Keratinocyte (primary cell): ENCODE measurements around the gene CCDC7. TPM values are rescaled to one million over a fixed set of nuclear protein-coding genes. Genes with fewer than 3 reads are reported as not detected.

Experiments
- DNase-seq: peaks from one replicate; pipeline ENCODE4 v3.0.0-alpha.2; 2011; ENCODE audit warnings: low read depth, missing footprints, low spot score
- FAIRE-seq: peaks from 2 replicates; lab custom pipeline; 2011; peaks lifted over from hg19 to GRCh38; lab: Jason Lieb, UNC
- H2AFZ ChIP-seq: 2 replicates; pipeline ENCODE4 v1.6.0; 2012; ENCODE audit warnings: low read length, control low read depth, inconsistent platforms; ENCODE audit not compliant: control insufficient read depth
- H3K27ac ChIP-seq: 2 replicates; pipeline ENCODE4 v1.5.1; 2011; ENCODE audit warnings: low read length; ENCODE audit not compliant: control insufficient read depth, insufficient read depth
- H3K27me3 ChIP-seq: 3 replicates; pipeline ENCODE4 v1.6.0; 2011; ENCODE audit warnings: low read length; ENCODE audit not compliant: control insufficient read depth, insufficient read depth; ENCODE audit errors: extremely low read depth
- H3K36me3 ChIP-seq, 2 experiments: 2 replicates in 1 of 2; 3 replicates in 1 of 2; pipeline ENCODE4 v1.5.1; 2011; ENCODE audit warnings: low read length in 2 of 2, mild to moderate bottlenecking in 1 of 2; ENCODE audit not compliant: control insufficient read depth in 2 of 2, insufficient read depth in 2 of 2; ENCODE audit errors: extremely low read depth in 1 of 2
- H3K4me1 ChIP-seq: 3 replicates; pipeline ENCODE4 v1.5.1; 2011; ENCODE audit warnings: low read length; ENCODE audit not compliant: control insufficient read depth, insufficient read depth; ENCODE audit errors: extremely low read depth
- H3K4me2 ChIP-seq: 3 replicates; pipeline ENCODE4 v1.6.0; 2011; ENCODE audit warnings: low read depth, low read length; ENCODE audit not compliant: control insufficient read depth, insufficient read depth; ENCODE audit errors: extremely low read depth
- H3K4me3 ChIP-seq, 3 experiments: fragments of 200-600 bp in 1 of 3; sonication (generic) in 1 of 3; 2 replicates in 2 of 3; 3 replicates in 1 of 3; pipeline ENCODE4 v1.5.1; 2011 to 2016; ENCODE audit warnings: low read length in 3 of 3, mild to moderate bottlenecking in 3 of 3, control low read depth in 2 of 3, inconsistent platforms in 1 of 3, low read depth in 1 of 3, mixed read lengths in 1 of 3, mixed run types in 1 of 3, moderate library complexity in 1 of 3; ENCODE audit not compliant: control insufficient read depth in 2 of 3, insufficient read depth in 2 of 3; ENCODE audit errors: extremely low read depth in 1 of 3
- H3K79me2 ChIP-seq: 2 replicates; pipeline ENCODE4 v1.6.0; 2012; ENCODE audit warnings: low read length; ENCODE audit not compliant: control insufficient read depth, insufficient read depth
- H3K9ac ChIP-seq: 3 replicates; pipeline ENCODE4 v1.6.0; 2011; ENCODE audit warnings: low read length; ENCODE audit not compliant: control insufficient read depth, insufficient read depth; ENCODE audit errors: extremely low read depth
- H3K9me1 ChIP-seq: 3 replicates; pipeline ENCODE4 v1.6.0; 2011; ENCODE audit warnings: low read length; ENCODE audit not compliant: control insufficient read depth, insufficient read depth; ENCODE audit errors: extremely low read depth
- H3K9me3 ChIP-seq: 2 replicates; pipeline ENCODE4 v1.5.1; 2012; ENCODE audit warnings: low read depth, low read length; ENCODE audit not compliant: control insufficient read depth
- H4K20me1 ChIP-seq: 3 replicates; pipeline ENCODE4 v1.6.0; 2011; ENCODE audit warnings: low read length; ENCODE audit not compliant: control insufficient read depth, insufficient read depth; ENCODE audit errors: extremely low read depth
- CTCF ChIP-seq, 3 experiments: IDR thresholded peaks in 1 of 3; conservative IDR thresholded peaks in 1 of 3; optimal IDR thresholded peaks in 1 of 3; 2 replicates in 2 of 3; 3 replicates in 1 of 3; pipeline versions ENCODE3 to v1.5.1; 2011; ENCODE audit warnings: low read length in 3 of 3, mild to moderate bottlenecking in 3 of 3, moderate library complexity in 2 of 3, control low read depth in 1 of 3, inconsistent platforms in 1 of 3; ENCODE audit not compliant: insufficient read depth in 2 of 3; ENCODE audit errors: extremely low read depth in 1 of 3
- EZH2 ChIP-seq: IDR thresholded peaks from one replicate; pipeline ENCODE4 v1.6.1; 2012; ENCODE audit warnings: inconsistent platforms, mild to moderate bottlenecking, low read length, moderate library complexity
- dilution Hi-C: fragments of 300-500 bp; cut with MboI; formaldehyde crosslinking; loops from one replicate; pipeline ENCODE4 v1.7.0; 2020; ENCODE audit warnings: low sequenced_read_pairs; ENCODE audit not compliant: extremely low pct_ligation_motif_present
- polyA plus RNA-seq, 5 experiments: library from polyadenylated mRNA; depleted of rRNA in 3 of 5; stranded (reverse) in 3 of 5; stranded (forward) in 1 of 5; unstranded in 1 of 5; fragments of >200 nt; gene quantifications; 1 replicate in 1 of 5; 2 replicates in 3 of 5; 3 replicates in 1 of 5; pipeline versions ENCODE4 v1.2.1 to v1.2.3, GENCODE V29; 2011 to 2012; ENCODE audit warnings: missing spikeins in 2 of 5, low read depth in 1 of 5, low replicate concordance in 1 of 5

CCDC7 gene
- polyA plus RNA-seq, 1 donor (not counting 4 experiments of a cell fraction or from before 2014, with no cell fraction given) = 1.1 TPM

- dilution Hi-C loops = no loop called here
- FAIRE-seq (no peak), DNase-seq (no peak)
- Histone ChIP-seq H3K9ac (no peak overlapping the region), H3K9me3 (no peaks in the 10 kb centered on the region), H3K27me3 (no peaks in the 10 kb centered on the region), H3K9me1 (no peaks in the 10 kb centered on the region), H3K4me1 (peaks cover 12% of the 10 kb centered on the region), H3K4me2 (no peak overlapping the region), H3K27ac (no peak overlapping the region), H3K79me2 (no peaks in the 10 kb centered on the region), H3K36me3 (no peaks in the 10 kb centered on the region), H3K4me3 (no peak overlapping the region), H2AFZ (no peak overlapping the region), H4K20me1 (no peaks in the 10 kb centered on the region)
- TF ChIP-seq EZH2 (no peak), CTCF (optimal IDR thresholded peaks at IDR 0.05 in 1 of 3, IDR thresholded peaks at IDR 0.05 in 1 of 3, conservative IDR thresholded peaks at IDR 0.05 in 1 of 3; ENCODE audit: extremely low read depth in 1 of 3, insufficient read depth in 2 of 3, low read length in 3 of 3) (no peak)
Observed at GRCh38 chr10:32687546-32687945, 241.6 kb downstream of the CCDC7 start.

GRCh38 chr10:32692174-32692573, 246.2 kb downstream of the CCDC7 start:
- H3K9ac ChIP-seq = no peak overlapping the region
- H3K4me2 ChIP-seq = peak overlapping the region; percentile 30
- H3K4me3 ChIP-seq = no peak overlapping the region
- H4K20me1 ChIP-seq = no peaks in the 10 kb centered on the region
- FAIRE-seq (peak; percentile 97), DNase-seq (peak; percentile 38)
- TF ChIP-seq CTCF (optimal IDR thresholded peaks at IDR 0.05 in 1 of 3, IDR thresholded peaks at IDR 0.05 in 1 of 3, conservative IDR thresholded peaks at IDR 0.05 in 1 of 3; ENCODE audit: extremely low read depth in 1 of 3, insufficient read depth in 2 of 3, low read length in 3 of 3) = no peak
- TF ChIP-seq EZH2 = no peak
- no peaks in the 10 kb centered on the region for H3K79me2 ChIP-seq
- H3K36me3 ChIP-seq = no peaks in the 10 kb centered on the region
- H3K4me1 ChIP-seq = peaks cover 23% of the 10 kb centered on the region
- dilution Hi-C loops = no loop called here
- H2AFZ ChIP-seq = no peak overlapping the region
- no peak overlapping the region for H3K27ac ChIP-seq
- no peaks in the 10 kb centered on the region for H3K9me1 ChIP-seq
- H3K9me3 ChIP-seq = no peaks in the 10 kb centered on the region
- H3K27me3 ChIP-seq = no peaks in the 10 kb centered on the region
